ENCODE measurements around the gene FBXO31. TPM values are rescaled to one million over a fixed set of nuclear protein-coding genes. Genes with fewer than 3 reads are reported as not detected.

The FBXO31 gene
- total RNA-seq, 1 donor from 2014 or later = 34.7 TPM

GRCh38 chr16:87356491-87356853 lies 27.1 kb downstream of the FBXO31 start:
- Mint-ChIP-seq H3K4me3 (ENCODE audit: unreplicated experiment) (no peak overlapping the region), H3K27ac (ENCODE audit: unreplicated experiment) (no peak overlapping the region), H3K9me3 (ENCODE audit: unreplicated experiment) (no peaks in the 10 kb centered on the region), H3K27me3 (ENCODE audit: unreplicated experiment) (no peaks in the 10 kb centered on the region), H3K36me3 (ENCODE audit: unreplicated experiment) (peaks cover 23% of the 10 kb centered on the region), H3K4me1 (ENCODE audit: unreplicated experiment) (peaks cover 4% of the 10 kb centered on the region)
- no peak for DNase-seq (ENCODE audit: extremely low spot score, unreplicated experiment)
- TF ChIP-seq CTCF (IDR thresholded peaks at IDR 0.05) = no peak

- Mint-ChIP-seq H3K27me3 (ENCODE audit: unreplicated experiment) (no peaks in the 10 kb centered on the region), H3K27ac (ENCODE audit: unreplicated experiment) (no peak overlapping the region), H3K9me3 (ENCODE audit: unreplicated experiment) (no peaks in the 10 kb centered on the region), H3K36me3 (ENCODE audit: unreplicated experiment) (peaks cover 14% of the 10 kb centered on the region), H3K4me1 (ENCODE audit: unreplicated experiment) (peaks cover 4% of the 10 kb centered on the region), H3K4me3 (ENCODE audit: unreplicated experiment) (no peak overlapping the region)
- no peak for TF ChIP-seq CTCF (IDR thresholded peaks at IDR 0.05)
- DNase-seq (ENCODE audit: extremely low spot score, unreplicated experiment) = no peak
These were observed 30.0 kb downstream of the FBXO31 start for GRCh38 chr16:87353613-87354012.

GRCh38 chr16:87352818-87353217 lies 30.8 kb downstream of the FBXO31 start:
- Mint-ChIP-seq H3K4me3 (ENCODE audit: unreplicated experiment) (no peak overlapping the region), H3K27me3 (ENCODE audit: unreplicated experiment) (no peaks in the 10 kb centered on the region), H3K27ac (ENCODE audit: unreplicated experiment) (no peak overlapping the region), H3K4me1 (ENCODE audit: unreplicated experiment) (peaks cover 4% of the 10 kb centered on the region), H3K36me3 (ENCODE audit: unreplicated experiment) (peaks cover 15% of the 10 kb centered on the region), H3K9me3 (ENCODE audit: unreplicated experiment) (no peaks in the 10 kb centered on the region)
- no peak for TF ChIP-seq CTCF (IDR thresholded peaks at IDR 0.05)
- DNase-seq (ENCODE audit: extremely low spot score, unreplicated experiment) = no peak

- no peaks in the 10 kb centered on the region for H3K9me3 Mint-ChIP-seq (ENCODE audit: unreplicated experiment)
- H3K36me3 Mint-ChIP-seq (ENCODE audit: unreplicated experiment) = peaks cover 12% of the 10 kb centered on the region
- no peak for DNase-seq (ENCODE audit: extremely low spot score, unreplicated experiment)
- H3K27me3 Mint-ChIP-seq (ENCODE audit: unreplicated experiment) = no peaks in the 10 kb centered on the region
- H3K4me3 Mint-ChIP-seq (ENCODE audit: unreplicated experiment) = no peak overlapping the region
- peaks cover 4% of the 10 kb centered on the region for H3K4me1 Mint-ChIP-seq (ENCODE audit: unreplicated experiment)
- H3K27ac Mint-ChIP-seq (ENCODE audit: unreplicated experiment) = no peak overlapping the region
- TF ChIP-seq CTCF (IDR thresholded peaks at IDR 0.05) = no peak
These were observed 32.3 kb downstream of the FBXO31 start for GRCh38 chr16:87351320-87351698.

GRCh38 chr16:87350681-87351319 lies 32.8 kb downstream of the FBXO31 start:
- peaks cover 4% of the 10 kb centered on the region for H3K4me1 Mint-ChIP-seq (ENCODE audit: unreplicated experiment)
- H3K27ac Mint-ChIP-seq (ENCODE audit: unreplicated experiment) = no peak overlapping the region
- no peaks in the 10 kb centered on the region for H3K9me3 Mint-ChIP-seq (ENCODE audit: unreplicated experiment)
- no peak overlapping the region for H3K4me3 Mint-ChIP-seq (ENCODE audit: unreplicated experiment)
- no peak for DNase-seq (ENCODE audit: extremely low spot score, unreplicated experiment)
- TF ChIP-seq CTCF (IDR thresholded peaks at IDR 0.05) = no peak
- peaks cover 14% of the 10 kb centered on the region for H3K36me3 Mint-ChIP-seq (ENCODE audit: unreplicated experiment)
- no peaks in the 10 kb centered on the region for H3K27me3 Mint-ChIP-seq (ENCODE audit: unreplicated experiment)

All from osteocyte (in vitro differentiated cells).